H1 (cell line): ENCODE data around the gene IFNL2. TPM values are rescaled to one million over a fixed set of nuclear protein-coding genes. Genes with fewer than 3 reads are reported as not detected.

Experiments
- CTCF ChIA-PET: fragments of 300-600 bp; sonication (Branson Sonifier 250); formaldehyde crosslinking; loops from one replicate; lab custom pipeline; 2021; ENCODE audit not compliant: partially characterized antibody; lab: Charles Lee
- POLR2A ChIA-PET: fragments of 300-600 bp; sonication (Branson Sonifier 250); formaldehyde crosslinking; loops from one replicate; lab custom pipeline; 2021; ENCODE audit warnings: inconsistent platforms; ENCODE audit not compliant: partially characterized antibody; lab: Charles Lee
- DNase-seq, 2 experiments: peaks; one replicate each; pipeline versions ENCODE4 v3.0.0 to v3.0.0-alpha.2; 2010 to 2022; ENCODE audit warnings: low spot score in 2 of 2, low read depth in 1 of 2, mixed read lengths in 1 of 2
- FAIRE-seq: peaks from 2 replicates; lab custom pipeline; 2011; peaks lifted over from hg19 to GRCh38; lab: Jason Lieb, UNC
- H2AFZ ChIP-seq: 2 replicates; pipeline ENCODE4 v1.8.1; 2012; ENCODE audit warnings: low read length, inconsistent platforms
- H2AK5ac ChIP-seq: 2 replicates; pipeline ENCODE4 v1.6.1; 2013; ENCODE audit warnings: low read depth, low read length
- H2BK120ac ChIP-seq: replicated peaks from 2 replicates; pipeline ENCODE3; 2013; ENCODE audit warnings: low read depth, low read length, inconsistent platforms
- H2BK12ac ChIP-seq: 2 replicates; pipeline ENCODE4 v1.6.1; 2013; ENCODE audit warnings: low read depth, low read length
- H2BK15ac ChIP-seq: 2 replicates; pipeline ENCODE4 v1.6.1; 2013; ENCODE audit warnings: low read length
- H2BK20ac ChIP-seq: 2 replicates; pipeline ENCODE4 v1.6.1; 2013; ENCODE audit warnings: low read length
- H2BK5ac ChIP-seq: 2 replicates; pipeline ENCODE4 v1.6.1; 2013; ENCODE audit warnings: low read depth, low read length
- H3K14ac ChIP-seq: 2 replicates; pipeline ENCODE4 v1.6.1; 2013; ENCODE audit warnings: inconsistent platforms; ENCODE audit not compliant: insufficient read length
- H3K18ac ChIP-seq: 2 replicates; pipeline ENCODE4 v1.6.1; 2013; ENCODE audit warnings: low read length; ENCODE audit errors: extremely low read depth
- H3K23ac ChIP-seq: 2 replicates; pipeline ENCODE4 v1.6.1; 2013; ENCODE audit warnings: inconsistent platforms; ENCODE audit not compliant: insufficient read length
- H3K23me2 ChIP-seq: 2 replicates; pipeline ENCODE4 v1.6.1; 2013; ENCODE audit warnings: low read depth, low read length
- H3K27ac ChIP-seq: 2 replicates; pipeline ENCODE4 v1.6.1; 2011; ENCODE audit warnings: low read depth, low read length, inconsistent platforms
- H3K27me3 ChIP-seq, 4 experiments: replicated peaks in 1 of 4; 1 replicate in 1 of 4; 2 replicates in 3 of 4; pipeline versions ENCODE4 v1.6.1 to v1.8.1; 2011 to 2013; ENCODE audit warnings: low read length in 3 of 4, mild to moderate bottlenecking in 3 of 4, inconsistent platforms in 2 of 4, mixed read lengths in 2 of 4, moderate library complexity in 1 of 4; ENCODE audit not compliant: control insufficient read depth in 3 of 4, insufficient read depth in 3 of 4; ENCODE audit errors: extremely low read depth in 1 of 4
- H3K36me3 ChIP-seq, 4 experiments: 2 replicates each; pipeline versions ENCODE4 v1.6.1 to v1.8.1; 2011 to 2013; ENCODE audit warnings: mild to moderate bottlenecking in 4 of 4, low read length in 3 of 4, moderate library complexity in 2 of 4, control low read depth in 1 of 4, inconsistent platforms in 1 of 4; ENCODE audit not compliant: insufficient read depth in 4 of 4, control insufficient read depth in 2 of 4
- H3K4ac ChIP-seq: replicated peaks from 2 replicates; pipeline ENCODE3; 2013; ENCODE audit warnings: low read length, low read depth, mixed read lengths, inconsistent platforms; ENCODE audit not compliant: insufficient read length
- H3K4me1 ChIP-seq, 4 experiments: replicated peaks in 1 of 4; 1 replicate in 1 of 4; 2 replicates in 3 of 4; pipeline versions ENCODE4 v1.6.1 to v1.8.1; 2011 to 2013; ENCODE audit warnings: low read length in 3 of 4, inconsistent platforms in 2 of 4, mixed read lengths in 1 of 4; ENCODE audit not compliant: insufficient read depth in 4 of 4, control insufficient read depth in 3 of 4
- H3K4me2 ChIP-seq, 2 experiments: 2 replicates each; pipeline versions ENCODE4 v1.6.1 to v1.8.1; 2011 to 2013; ENCODE audit warnings: low read depth in 2 of 2, low read length in 2 of 2, control low read depth in 1 of 2, inconsistent platforms in 1 of 2, mild to moderate bottlenecking in 1 of 2; ENCODE audit not compliant: insufficient read depth in 1 of 2
- H3K4me3 ChIP-seq, 4 experiments: fragments of 200-600, 300-600 bp in 1 of 4; sonication (generic), shearing (Covaris generic), sonication (Bioruptor Twin) in 1 of 4; 2 replicates each; pipeline versions ENCODE4 v1.5.1 to v1.8.1; 2011 to 2016; ENCODE audit warnings: low read length in 4 of 4, low read depth in 3 of 4, control low read depth in 2 of 4, inconsistent platforms in 2 of 4, mild to moderate bottlenecking in 2 of 4, mixed read lengths in 1 of 4, moderate library complexity in 1 of 4; ENCODE audit not compliant: insufficient read depth in 2 of 4; ENCODE audit errors: extremely low read depth in 1 of 4
- H3K56ac ChIP-seq: replicated peaks from 2 replicates; pipeline ENCODE3; 2013; ENCODE audit warnings: low read depth, mild to moderate bottlenecking, mixed read lengths, low read length, inconsistent platforms; ENCODE audit not compliant: insufficient read length
- H3K79me1 ChIP-seq: 2 replicates; pipeline ENCODE4 v1.6.1; 2013; ENCODE audit warnings: low read depth, low read length, control low read depth
- H3K79me2 ChIP-seq, 2 experiments: 2 replicates each; pipeline versions ENCODE4 v1.6.1 to v1.8.1; 2012 to 2013; ENCODE audit warnings: low read length in 2 of 2, mild to moderate bottlenecking in 2 of 2, inconsistent platforms in 1 of 2; ENCODE audit not compliant: insufficient read depth in 2 of 2, control insufficient read depth in 1 of 2
- H3K9ac ChIP-seq, 4 experiments: replicated peaks in 1 of 4; 1 replicate in 1 of 4; 2 replicates in 3 of 4; pipeline versions ENCODE4 v1.6.1 to v1.8.1; 2011 to 2013; ENCODE audit warnings: low read depth in 3 of 4, low read length in 3 of 4, control low read depth in 2 of 4, mild to moderate bottlenecking in 2 of 4, moderate library complexity in 2 of 4, inconsistent platforms in 1 of 4; ENCODE audit errors: extremely low read depth in 1 of 4
- H3K9me3 ChIP-seq, 2 experiments: 2 replicates each; pipeline versions ENCODE4 v1.6.1 to v1.8.1; 2012 to 2013; ENCODE audit warnings: mild to moderate bottlenecking in 2 of 2, moderate library complexity in 2 of 2, control low read depth in 1 of 2, inconsistent platforms in 1 of 2, low read depth in 1 of 2, low read length in 1 of 2, mixed read lengths in 1 of 2; ENCODE audit not compliant: insufficient read depth in 2 of 2
- H4K20me1 ChIP-seq, 2 experiments: replicated peaks in 1 of 2; 2 replicates each; pipeline versions ENCODE3 to v1.8.1; 2011 to 2013; ENCODE audit warnings: inconsistent platforms in 2 of 2, low read length in 2 of 2, mild to moderate bottlenecking in 1 of 2; ENCODE audit not compliant: insufficient read depth in 2 of 2, control insufficient read depth in 1 of 2
- H4K5ac ChIP-seq: 2 replicates; pipeline ENCODE4 v1.6.1; 2013; ENCODE audit warnings: low read length, low read depth, mixed read lengths, inconsistent platforms; ENCODE audit not compliant: insufficient read length
- H4K8ac ChIP-seq: 2 replicates; pipeline ENCODE4 v1.8.0; 2013; ENCODE audit warnings: mild to moderate bottlenecking, moderate library complexity, low read length, inconsistent platforms; ENCODE audit not compliant: insufficient read depth; ENCODE audit errors: extremely low read depth
- H4K91ac ChIP-seq: replicated peaks from 2 replicates; pipeline ENCODE3; 2013; ENCODE audit warnings: low read length, mixed read lengths, inconsistent platforms; ENCODE audit not compliant: insufficient read length
- CBX8 ChIP-seq: fragments of 300-800, 300-1000 bp; sonication (generic); IDR thresholded peaks from 2 replicates; pipeline ENCODE4 v1.7.1; 2016; ENCODE audit warnings: low read depth, low read length, borderline replicate concordance
- CEBPB ChIP-seq: IDR thresholded peaks from 2 replicates; pipeline ENCODE4 v1.6.1; 2012; ENCODE audit warnings: low read depth, low read length
- CHD2 ChIP-seq: IDR thresholded peaks from 2 replicates; pipeline ENCODE4 v1.6.1; 2012; ENCODE audit warnings: low read length, improper control_type of control experiment
- EP300 ChIP-seq, 2 experiments: IDR thresholded peaks; 1 replicate in 1 of 2; 2 replicates in 1 of 2; pipeline ENCODE4 v1.6.1; 2011 to 2012; ENCODE audit warnings: low read depth in 2 of 2, low read length in 2 of 2, mild to moderate bottlenecking in 2 of 2, borderline replicate concordance in 1 of 2, inconsistent platforms in 1 of 2, moderate library complexity in 1 of 2
- GABPA ChIP-seq: IDR thresholded peaks from 2 replicates; pipeline ENCODE4 v1.6.1; 2011; ENCODE audit warnings: mild to moderate bottlenecking, low read length, moderate library complexity, borderline replicate concordance; ENCODE audit not compliant: insufficient read depth
- GTF2F1 ChIP-seq: IDR thresholded peaks from 2 replicates; pipeline ENCODE4 v1.6.1; 2012; ENCODE audit warnings: low read depth, low read length, improper control_type of control experiment, borderline replicate concordance
- JUND ChIP-seq: IDR thresholded peaks from 2 replicates; pipeline ENCODE4 v1.6.1; 2011; ENCODE audit warnings: mild to moderate bottlenecking, improper control_type of control experiment, low read length
- KDM4A ChIP-seq: IDR thresholded peaks from one replicate; pipeline ENCODE4 v1.7.1; 2012; ENCODE audit warnings: low read depth, mild to moderate bottlenecking, moderate library complexity, low read length, inconsistent platforms; ENCODE audit not compliant: severe bottlenecking
- NANOG ChIP-seq: IDR thresholded peaks from 2 replicates; pipeline ENCODE4 v1.6.1; 2011; ENCODE audit warnings: low read length, low read depth, mild to moderate bottlenecking, inconsistent platforms; ENCODE audit not compliant: insufficient read depth, poor library complexity, severe bottlenecking
- SP1 ChIP-seq: IDR thresholded peaks from 2 replicates; pipeline ENCODE4 v1.6.1; 2011; ENCODE audit warnings: low read depth, low read length
- SRF ChIP-seq: IDR thresholded peaks from 2 replicates; pipeline ENCODE4 v1.6.1; 2011; ENCODE audit warnings: mild to moderate bottlenecking, low read depth, low read length, moderate library complexity
- SUZ12 ChIP-seq: fragments of 200-600 bp; sonication (generic); IDR thresholded peaks from 2 replicates; pipeline ENCODE4 v1.6.1; 2012; ENCODE audit warnings: mild to moderate bottlenecking, inconsistent platforms, low read length, moderate library complexity, mixed read lengths
- WGBS, 2 experiments: shearing (Covaris generic) in 1 of 2; methylation state at CpG; one replicate each; pipeline versions ENCODE4 v1.1.6 to v1.1.7; 2013 to 2015; ENCODE audit warnings: low lambda C conversion rate in 2 of 2, mixed read lengths in 2 of 2, inconsistent platforms in 1 of 2, low coverage in 1 of 2, missing lambda C conversion rate in 1 of 2; ENCODE audit not compliant: insufficient replicate concordance in 2 of 2, insufficient coverage in 1 of 2, insufficient read length in 1 of 2; ENCODE audit errors: extremely low coverage in 1 of 2, missing lambda C conversion rate in 1 of 2; 5-methylcytosine and 5-hydroxymethylcytosine counted together
- polyA plus RNA-seq, 7 experiments: library from polyadenylated mRNA; depleted of rRNA in 3 of 7; stranded (reverse) in 5 of 7; unstranded in 2 of 7; fragments of >200 nt in 5 of 7; fragments of 200-250 nt in 2 of 7; gene quantifications; 1 replicate in 5 of 7; 2 replicates in 1 of 7; 4 replicates in 1 of 7; pipeline versions ENCODE4 v1.2.1 to v1.2.3, GENCODE V29; 2011 to 2013; ENCODE audit warnings: missing spikeins in 2 of 7, mixed read lengths in 2 of 7
- total RNA-seq: library from RNA; stranded (reverse); fragmentation: NEBNext Ultra II Directional; extraction: Animal tissue kit (Norgen Biotek cat#: 25700); gene quantifications from 2 replicates; pipeline ENCODE4 v1.2.1, GENCODE V29; 2021
- TF ChIP-seq, protein P1 (sequence below): IDR thresholded peaks from 2 replicates; pipeline ENCODE4 v1.6.1; 2012; ENCODE audit warnings: inconsistent platforms

IFNL2 gene
- total and polyA plus RNA-seq, 2 of the 8 experiments (the other 6 are each of a cell fraction or from before 2014, with no cell fraction given): not detected

DNA sequence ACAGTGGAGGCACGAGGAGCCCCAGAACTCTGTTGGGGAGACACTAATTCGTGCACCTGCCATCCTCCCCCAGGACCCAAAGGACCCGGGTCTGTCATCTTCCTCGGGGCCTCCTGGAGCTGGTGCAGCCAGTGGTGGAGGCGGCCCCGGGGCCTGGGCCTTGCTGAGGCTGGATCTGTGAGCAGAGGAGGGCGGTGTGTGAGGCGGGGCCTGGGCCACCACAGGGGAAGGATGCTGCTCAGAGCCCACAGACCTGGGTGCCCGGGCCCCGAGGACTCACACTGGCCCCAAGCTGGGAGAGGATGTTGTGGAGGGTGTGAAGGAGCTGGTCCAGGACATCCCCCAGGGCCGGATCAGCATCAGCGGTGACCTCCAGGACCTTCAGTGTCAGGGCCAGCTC, 31.7 kb upstream of the IFNL2 start:
- H3K18ac ChIP-seq: no peak overlapping the region
- H2BK120ac ChIP-seq: no peak overlapping the region
- no peak overlapping the region for H3K14ac ChIP-seq
- H2BK12ac ChIP-seq: no peak overlapping the region
- H4K91ac ChIP-seq: no peak overlapping the region
- DNase-seq: no peak
- no peak overlapping the region for H2BK20ac ChIP-seq
- H3K4ac ChIP-seq: no peak overlapping the region
- ChIA-PET POLR2A (no interaction called here), CTCF (interaction anchor here (1.1 to 1.2 kb wide), 2 partner anchors 29 to 94 kb away, joined by 3 read pairs; no protein-coding TSS in a partner anchor)
- H3K36me3 ChIP-seq: no peaks in the 10 kb centered on the region
- no peaks in the 10 kb centered on the region for H3K79me1 ChIP-seq
- no peak overlapping the region for H2BK15ac ChIP-seq
- peaks cover 0 to 7% (median 1%) of the 10 kb centered on the region in 4 experiments; a peak in 2 of 7 replicates for H3K27me3 ChIP-seq
- no peak overlapping the region for H3K27ac ChIP-seq
- no peak overlapping the region for H3K23ac ChIP-seq
- no peak overlapping the region for H3K4me3 ChIP-seq
- H2BK5ac ChIP-seq: no peak overlapping the region
- 82% methylated on average over 8 of the region's 12 CpGs; no CpG with 5 or more reads in 1 of the 2 experiments for WGBS, 2 experiments
- no peak overlapping the region for H2AK5ac ChIP-seq
- FAIRE-seq: no peak
- no peak overlapping the region for H3K9ac ChIP-seq
- H3K23me2 ChIP-seq: peaks cover 2% of the 10 kb centered on the region; the same call in 1 of the 2 replicates
- H2AFZ ChIP-seq: no peak overlapping the region
- no peak overlapping the region for H4K8ac ChIP-seq
- H3K9me3 ChIP-seq: no peaks in the 10 kb centered on the region
- H3K79me2 ChIP-seq: no peaks in the 10 kb centered on the region
- H4K5ac ChIP-seq: no peak overlapping the region
- TF ChIP-seq GABPA (no peak), CBX8 (no peak), CHD2 (no peak), SP1 (no peak), SRF (no peak), GTF2F1 (no peak), KDM4A (no peak), CEBPB (no peak), JUND (no peak), NANOG (no peak), EP300 (IDR thresholded peaks at IDR 0.05; ENCODE audit: borderline replicate concordance in 1 of 2, low read depth in 2 of 2, low read length in 2 of 2) (no peak), SUZ12 (no peak)
- TF ChIP-seq, protein P1, sequence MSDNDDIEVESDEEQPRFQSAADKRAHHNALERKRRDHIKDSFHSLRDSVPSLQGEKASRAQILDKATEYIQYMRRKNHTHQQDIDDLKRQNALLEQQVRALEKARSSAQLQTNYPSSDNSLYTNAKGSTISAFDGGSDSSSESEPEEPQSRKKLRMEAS: no peak
- peaks cover 0 to 1% of the 10 kb centered on the region in 2 experiments for H4K20me1 ChIP-seq
- no peak overlapping the region for H3K56ac ChIP-seq
- H3K4me2 ChIP-seq: no peak overlapping the region
- H3K4me1 ChIP-seq: no peaks in the 10 kb centered on the region
